ENCODE results near the gene ULBP1.
"Not testable (repeated sequence)": the region's sequence is repeated elsewhere in the genome, so short reads cannot be mapped to it uniquely, and the experiment has no call there.

The ULBP1 gene

DNA sequence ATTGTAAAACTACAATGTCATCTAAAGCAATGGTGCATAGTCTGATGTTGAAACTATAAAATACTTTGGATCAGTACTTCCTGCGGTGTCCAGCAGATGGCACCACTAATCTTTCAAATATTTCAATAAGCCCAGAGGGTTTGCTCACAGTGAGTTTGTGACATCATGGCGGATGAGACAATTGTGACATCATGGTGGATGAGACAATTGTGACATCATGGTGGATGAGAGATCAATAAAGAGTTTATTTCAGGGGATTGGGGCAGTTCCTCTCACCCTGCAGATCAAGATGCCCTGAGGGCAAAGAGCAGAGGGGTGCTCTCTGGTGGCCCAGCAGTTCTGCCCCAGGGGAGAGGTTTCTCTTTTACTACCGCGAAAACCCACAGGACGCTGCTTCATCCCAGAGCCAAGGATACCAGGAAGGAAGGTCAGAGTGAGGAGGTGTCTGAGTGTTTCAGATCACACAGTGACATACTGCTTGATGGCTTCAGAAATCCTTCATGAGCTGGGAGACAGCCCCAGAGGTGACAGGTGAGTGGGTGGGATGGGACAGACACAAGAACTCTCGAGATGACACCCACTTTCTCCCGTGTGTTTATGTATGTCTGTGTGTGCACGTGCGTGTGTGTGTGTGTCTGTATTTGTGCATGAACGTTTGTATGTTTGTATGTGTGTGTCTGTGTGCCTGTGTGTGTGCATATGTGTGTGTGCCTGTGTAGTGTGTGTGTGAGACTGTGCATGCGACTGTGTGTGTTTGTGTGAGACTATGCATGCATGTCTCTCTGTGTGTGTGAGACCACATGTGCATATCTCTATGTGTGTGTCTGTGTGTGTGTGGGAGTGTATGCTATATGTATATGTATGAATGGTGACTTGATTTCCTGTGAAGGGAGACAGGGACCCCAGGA lies 29.2 kb upstream of the ULBP1 start:
- peak; percentile 73 for DNase-seq

GRCh38 chr6:149935246-149935645 lies 28.5 kb upstream of the ULBP1 start:
- DNase-seq = no peak

- DNase-seq = no peak
These were observed 28.1 kb upstream of the ULBP1 start for GRCh38 chr6:149935668-149936067.

- no peak for DNase-seq
These were observed 27.0 kb upstream of the ULBP1 start for GRCh38 chr6:149936743-149937142.

- not testable (repeated sequence) for DNase-seq
These were observed 25.7 kb upstream of the ULBP1 start for GRCh38 chr6:149938013-149938570.

DNA sequence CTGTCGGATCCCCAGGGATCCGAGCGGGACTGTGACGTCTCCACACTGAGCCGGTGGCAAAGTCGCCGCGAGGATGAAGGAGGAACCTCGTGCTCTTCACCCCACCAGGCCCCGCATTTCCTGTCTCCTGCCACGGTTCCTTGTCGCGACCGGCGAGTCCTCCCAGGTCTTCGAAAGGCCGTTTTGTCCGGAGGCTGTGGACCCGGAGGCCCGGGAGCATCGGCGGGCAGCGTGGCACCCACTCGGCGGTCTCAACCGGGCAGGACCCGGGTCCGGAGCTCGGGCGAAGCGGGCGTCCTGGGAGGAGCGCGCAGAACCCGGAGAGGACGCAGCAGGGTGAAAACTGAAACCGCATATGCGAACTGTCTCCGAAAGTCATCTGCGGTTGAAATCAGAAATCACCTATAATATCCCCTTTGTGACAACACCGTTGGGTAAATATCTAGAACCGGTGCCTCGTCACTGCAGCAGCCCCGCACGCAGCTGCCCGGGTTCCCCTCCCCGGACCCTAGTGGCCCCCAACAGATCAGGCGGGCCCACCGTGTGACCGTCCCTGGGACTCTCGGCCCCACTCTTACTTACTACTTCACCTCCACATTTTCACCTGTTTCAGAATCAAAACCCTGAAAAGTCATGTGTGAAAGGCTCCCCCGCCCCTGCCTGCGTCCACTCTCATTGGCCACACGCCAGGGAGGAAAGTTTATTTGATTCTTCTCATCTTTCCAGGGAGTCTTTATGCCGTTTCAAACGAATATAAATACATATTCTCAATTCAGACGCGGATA lies 25.0 kb upstream of the ULBP1 start:
- DNase-seq = no peak

GRCh38 chr6:149939356-149939648 lies 24.4 kb upstream of the ULBP1 start:
- DNase-seq = no peak

GRCh38 chr6:149939909-149940671 lies 23.7 kb upstream of the ULBP1 start:
- DNase-seq = no peak

DNA sequence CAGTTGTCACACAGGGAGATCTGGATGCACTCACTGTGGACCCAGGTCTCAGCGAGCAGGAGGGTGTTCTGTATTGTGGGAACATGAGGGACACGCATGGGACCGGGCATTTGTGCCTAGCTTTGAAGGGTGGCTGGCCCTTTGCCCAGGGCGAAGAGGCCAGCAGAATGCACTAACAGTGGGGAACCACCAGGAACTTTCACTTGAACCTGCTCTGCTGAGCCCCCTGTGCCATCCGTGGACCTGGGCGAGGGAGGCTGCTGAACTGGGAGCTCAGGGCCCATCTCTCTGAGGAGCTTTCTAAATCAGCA lies 23.1 kb upstream of the ULBP1 start:
- no peak for DNase-seq

GRCh38 chr6:149941583-149942460 lies 21.9 kb upstream of the ULBP1 start, which contains the start of gene ULBP2:
ULBP2 (plus strand) TSS chr6:149942014; CDS start chr6:149942073, 59 bp downstream.
- DNase-seq = peak; percentile 97

GRCh38 chr6:149942461-149942829 lies 21.3 kb upstream of the ULBP1 start:
- no peak for DNase-seq

DNA sequence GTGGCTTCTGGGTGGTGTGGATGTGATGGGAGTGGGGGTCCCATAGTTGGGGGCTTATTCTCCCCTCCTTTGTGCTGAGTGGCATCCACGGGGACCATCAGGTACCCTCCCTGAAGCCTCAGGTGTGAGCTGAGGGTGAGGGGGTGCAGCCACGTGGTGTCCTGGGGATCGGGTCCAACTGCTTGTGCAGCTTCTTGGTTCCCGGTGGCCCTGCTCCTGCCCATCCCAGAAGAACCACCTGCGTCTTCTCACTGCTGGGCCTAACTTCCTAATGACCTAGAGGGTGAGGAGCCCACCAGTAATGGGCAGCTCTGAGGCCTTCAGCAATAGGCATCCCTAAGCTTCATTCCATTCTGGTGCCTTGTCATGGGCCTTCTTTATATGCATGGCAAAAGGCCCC lies 20.4 kb upstream of the ULBP1 start:
- DNase-seq = not testable (repeated sequence)

- DNase-seq = not testable (repeated sequence)
These were observed 18.5 kb upstream of the ULBP1 start for GRCh38 chr6:149945276-149945675.

DNA sequence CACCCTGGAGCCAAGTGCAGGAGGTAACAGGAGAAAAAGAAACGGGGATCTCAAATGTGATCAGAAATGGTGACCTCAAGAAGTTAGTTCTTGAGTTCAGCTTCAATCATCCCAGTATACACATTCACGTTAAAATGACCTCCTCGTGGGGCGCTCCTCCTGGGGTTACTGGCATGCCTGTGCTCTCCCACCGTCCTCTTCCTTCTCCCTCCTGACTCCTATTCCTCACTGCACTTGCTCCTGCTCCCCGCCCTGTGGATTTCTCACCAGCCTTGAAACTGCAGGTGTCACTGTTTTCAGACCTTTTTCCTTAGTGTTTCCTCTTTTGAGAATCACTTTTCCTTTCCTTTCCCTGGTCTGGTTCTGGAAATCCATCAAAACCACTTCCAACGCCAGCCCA lies 17.1 kb upstream of the ULBP1 start:
- DNase-seq = not testable (repeated sequence)

GRCh38 chr6:149947533-149947932 lies 16.2 kb upstream of the ULBP1 start:
- not testable (repeated sequence) for DNase-seq

GRCh38 chr6:149948011-149948410 lies 15.7 kb upstream of the ULBP1 start:
- no peak for DNase-seq

GRCh38 chr6:149948616-149949015 lies 15.1 kb upstream of the ULBP1 start:
- no peak for DNase-seq

DNA sequence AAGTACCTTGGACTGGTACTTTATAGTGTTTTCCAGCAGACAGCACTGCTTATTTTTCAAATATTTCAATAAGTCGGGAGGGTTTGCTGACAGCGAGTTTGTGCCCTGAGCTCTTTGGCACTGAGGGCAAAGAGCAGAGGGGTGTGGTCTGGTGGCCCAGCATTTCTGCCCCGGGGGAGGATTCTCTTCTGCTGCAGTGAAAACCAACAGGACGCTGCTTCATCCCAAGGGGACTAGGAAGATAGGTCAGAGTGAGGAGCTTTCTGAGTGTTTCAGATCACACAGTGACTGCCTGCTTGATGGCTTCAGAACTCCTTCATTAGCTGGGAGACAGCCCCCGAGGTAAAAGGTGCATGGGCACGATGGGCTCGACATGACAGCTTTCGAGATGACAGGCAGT lies 13.3 kb upstream of the ULBP1 start:
- no peak for DNase-seq

GRCh38 chr6:149951096-149951495 lies 12.6 kb upstream of the ULBP1 start:
- no peak for DNase-seq

DNA sequence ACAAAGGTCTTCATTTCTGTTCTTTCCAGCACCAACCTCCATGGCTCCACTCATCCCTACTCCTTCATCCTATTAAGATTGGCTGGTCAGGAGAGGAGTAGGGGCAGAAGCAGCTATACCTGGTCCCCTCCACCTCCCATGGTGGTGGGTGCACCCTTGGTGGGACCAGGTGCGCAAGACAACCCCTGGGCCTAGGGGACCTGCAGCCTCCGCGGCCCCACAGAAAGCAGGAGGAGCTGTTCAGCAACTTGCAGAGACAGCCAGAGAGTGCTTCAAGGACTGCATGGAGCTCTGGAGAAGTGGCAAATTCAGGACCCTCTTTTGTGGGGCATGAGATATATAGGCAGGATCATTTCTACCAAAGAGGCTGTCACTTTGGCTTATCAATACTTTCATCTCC lies 12.1 kb upstream of the ULBP1 start:
- no peak for DNase-seq

DNA sequence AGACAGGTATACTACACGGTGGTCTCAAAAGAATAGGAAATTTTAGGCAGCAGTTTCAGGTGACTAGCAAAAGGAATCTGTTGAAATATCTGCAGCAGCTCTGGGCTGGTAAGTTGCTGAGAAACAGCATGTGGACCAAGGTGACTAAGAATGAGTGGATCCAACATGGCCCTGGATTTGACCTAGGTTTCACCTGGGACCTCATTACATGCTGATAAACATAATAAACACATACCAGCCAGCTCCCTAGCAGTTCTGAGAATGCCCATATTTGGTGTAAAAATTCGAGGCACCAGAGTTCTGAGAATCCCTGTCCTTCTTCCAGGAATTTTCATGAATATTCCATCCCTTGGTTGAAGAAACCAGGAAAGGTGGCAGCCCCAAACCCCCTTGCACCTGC lies 10.4 kb upstream of the ULBP1 start:
- not testable (repeated sequence) for DNase-seq

- not testable (repeated sequence) for DNase-seq
These were observed 9.8 kb upstream of the ULBP1 start for GRCh38 chr6:149953934-149954327.

Measured in fibroblast of skin of right quadriceps (primary cell).